ENCODE measurements around the gene HOXB6.

Gene HOXB6

GRCh38 chr17:48644159-48644558 is 39.4 kb upstream of the HOXB6 start:
- no peak overlapping the region for H3K27ac ChIP-seq
- TF ChIP-seq, protein P1, sequence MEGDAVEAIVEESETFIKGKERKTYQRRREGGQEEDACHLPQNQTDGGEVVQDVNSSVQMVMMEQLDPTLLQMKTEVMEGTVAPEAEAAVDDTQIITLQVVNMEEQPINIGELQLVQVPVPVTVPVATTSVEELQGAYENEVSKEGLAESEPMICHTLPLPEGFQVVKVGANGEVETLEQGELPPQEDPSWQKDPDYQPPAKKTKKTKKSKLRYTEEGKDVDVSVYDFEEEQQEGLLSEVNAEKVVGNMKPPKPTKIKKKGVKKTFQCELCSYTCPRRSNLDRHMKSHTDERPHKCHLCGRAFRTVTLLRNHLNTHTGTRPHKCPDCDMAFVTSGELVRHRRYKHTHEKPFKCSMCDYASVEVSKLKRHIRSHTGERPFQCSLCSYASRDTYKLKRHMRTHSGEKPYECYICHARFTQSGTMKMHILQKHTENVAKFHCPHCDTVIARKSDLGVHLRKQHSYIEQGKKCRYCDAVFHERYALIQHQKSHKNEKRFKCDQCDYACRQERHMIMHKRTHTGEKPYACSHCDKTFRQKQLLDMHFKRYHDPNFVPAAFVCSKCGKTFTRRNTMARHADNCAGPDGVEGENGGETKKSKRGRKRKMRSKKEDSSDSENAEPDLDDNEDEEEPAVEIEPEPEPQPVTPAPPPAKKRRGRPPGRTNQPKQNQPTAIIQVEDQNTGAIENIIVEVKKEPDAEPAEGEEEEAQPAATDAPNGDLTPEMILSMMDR (IDR thresholded peaks at IDR 0.05) = no peak
- no peak for TF ChIP-seq ZFX (IDR thresholded peaks at IDR 0.05; ENCODE audit: borderline replicate concordance)

GRCh38 chr17:48643697-48644012 is 38.9 kb upstream of the HOXB6 start:
- no peak overlapping the region for H3K27ac ChIP-seq
- TF ChIP-seq ZFX (IDR thresholded peaks at IDR 0.05; ENCODE audit: borderline replicate concordance) = no peak
- TF ChIP-seq, protein P1 (IDR thresholded peaks at IDR 0.05) = no peak

DNA sequence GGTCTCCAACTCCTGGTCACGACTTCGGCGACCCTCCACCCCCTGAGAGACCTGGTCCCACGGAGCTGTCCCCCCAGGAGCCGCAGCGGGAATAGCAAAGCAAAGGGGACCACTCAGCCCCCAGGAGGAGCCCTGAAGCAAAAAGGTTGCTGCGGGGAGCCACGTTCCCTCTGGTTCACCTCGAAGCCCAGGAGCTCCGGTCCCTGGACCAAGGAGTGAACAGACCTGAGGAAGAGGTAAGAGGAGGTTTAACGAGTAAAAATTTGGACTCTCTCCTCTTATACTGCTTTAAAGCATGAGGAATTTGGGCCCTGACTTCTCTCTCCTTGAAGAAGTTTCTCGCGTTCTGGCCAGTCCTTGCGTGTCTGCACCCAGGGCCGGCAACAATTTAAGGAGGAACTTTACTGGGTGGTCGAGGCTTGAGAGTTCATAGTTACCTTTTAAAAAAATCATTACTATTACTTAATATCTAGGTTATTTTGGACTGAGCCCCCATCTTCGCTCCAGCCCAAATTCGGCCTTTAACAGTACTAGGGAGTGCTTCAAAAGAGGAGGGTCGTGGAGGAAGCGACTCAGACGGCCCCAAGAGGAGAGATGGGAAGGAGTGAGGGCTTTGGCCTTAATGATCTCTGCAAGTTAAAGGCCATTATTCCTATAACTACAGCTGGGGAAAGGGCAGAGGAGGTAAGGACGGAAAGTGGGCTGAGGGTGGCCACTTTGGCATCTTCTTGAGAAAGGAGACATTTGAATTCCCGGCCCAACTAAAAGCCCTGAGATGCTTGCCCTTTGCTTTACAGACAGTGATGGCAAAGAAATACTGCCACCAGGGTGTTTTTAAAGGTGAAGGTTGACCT is 38.3 kb upstream of the HOXB6 start:
- H3K27ac ChIP-seq = no peak overlapping the region
- TF ChIP-seq, protein P1 (IDR thresholded peaks at IDR 0.05) = no peak
- no peak for TF ChIP-seq ZFX (IDR thresholded peaks at IDR 0.05; ENCODE audit: borderline replicate concordance)

DNA sequence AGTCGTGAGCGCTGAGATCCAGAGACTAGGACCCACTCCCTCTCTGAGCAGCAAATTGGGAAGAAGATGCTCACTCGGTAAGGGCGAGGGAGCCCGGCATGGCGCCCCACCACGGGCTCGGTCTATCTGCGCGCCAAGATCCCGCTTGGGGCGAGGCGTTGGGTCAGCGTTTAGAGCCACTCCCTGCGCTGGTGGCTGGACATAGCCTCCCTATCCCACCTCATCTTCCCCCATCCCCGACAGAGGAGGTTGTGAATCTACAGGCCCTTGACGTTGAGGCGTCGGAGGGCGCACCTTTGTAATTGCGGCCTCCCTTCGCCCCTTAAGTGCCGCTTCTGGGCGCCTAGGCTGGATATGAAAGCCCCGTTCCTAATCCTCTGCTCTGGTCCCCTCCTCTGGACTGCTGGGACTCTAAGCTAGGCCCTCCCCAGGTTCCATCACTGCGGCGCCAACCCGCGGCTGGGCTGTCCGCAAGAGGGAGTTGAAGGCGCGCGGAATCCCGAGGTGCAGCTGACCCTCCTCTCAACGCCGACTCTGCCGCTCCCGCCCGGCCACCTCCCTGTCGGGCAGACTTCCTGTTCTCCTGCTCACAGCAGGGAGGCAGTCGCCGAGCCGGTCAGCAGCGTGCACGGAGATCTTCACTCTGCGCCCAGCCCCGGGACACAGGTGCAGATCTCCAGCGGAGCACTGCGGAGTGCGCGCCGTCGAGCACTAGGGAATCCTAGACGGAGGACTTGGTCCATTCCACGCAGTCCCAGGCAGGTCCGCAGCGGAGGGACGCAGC is 37.5 kb upstream of the HOXB6 start:
- TF ChIP-seq ZFX (IDR thresholded peaks at IDR 0.05; ENCODE audit: borderline replicate concordance) = no peak
- TF ChIP-seq, protein P1 (IDR thresholded peaks at IDR 0.05) = peak; percentile 30

GRCh38 chr17:48641541-48642058 is 36.8 kb upstream of the HOXB6 start:
- no peak for TF ChIP-seq ZFX (IDR thresholded peaks at IDR 0.05; ENCODE audit: borderline replicate concordance)
- TF ChIP-seq, protein P1 (IDR thresholded peaks at IDR 0.05) = no peak
- no peak overlapping the region for H3K27ac ChIP-seq

More for the DNA sequence above, 37.5 kb upstream of the HOXB6 start:
- H3K27ac ChIP-seq = no peak overlapping the region

DNA sequence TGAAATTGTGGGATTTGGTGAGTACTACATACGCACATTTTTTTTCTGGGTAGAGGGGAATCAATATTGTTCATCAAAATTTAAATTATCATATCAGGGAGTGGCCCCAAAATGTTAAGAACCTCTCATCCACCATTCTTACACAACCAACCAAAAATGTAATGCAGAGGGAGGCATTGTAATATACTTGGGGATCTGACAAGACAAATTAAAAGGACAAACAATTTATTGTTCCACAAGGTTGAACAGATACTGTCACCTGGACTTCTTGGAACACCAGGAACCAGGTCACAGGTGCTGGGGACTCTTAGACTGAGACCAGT is 36.0 kb upstream of the HOXB6 start:
- no peak for TF ChIP-seq ZFX (IDR thresholded peaks at IDR 0.05; ENCODE audit: borderline replicate concordance)
- TF ChIP-seq, protein P1 (IDR thresholded peaks at IDR 0.05) = no peak
- no peak overlapping the region for H3K27ac ChIP-seq

Measured in 22Rv1 (cell line).